Trophoblast cell (in vitro differentiated cells and primary cell): ENCODE measurements around the gene IREB2.
A peak's percentile ranks its signal among the peaks of the same experiment; 100 is the strongest.

Experiments used
- DNase-seq, 2 donors: peaks; one replicate each; pipeline ENCODE4 v3.0.0-alpha.2; 2016
- H2AFZ ChIP-seq: 2 replicates; pipeline ENCODE4 v1.6.1; 2013; ENCODE audit warnings: low read length, moderate library complexity, mild to moderate bottlenecking; ENCODE audit not compliant: insufficient read depth, poor library complexity
- H2AK5ac ChIP-seq: 2 replicates; pipeline ENCODE4 v1.6.1; 2013; ENCODE audit warnings: mild to moderate bottlenecking, low read length
- H2BK120ac ChIP-seq: 2 replicates; pipeline ENCODE4 v1.6.1; 2013; ENCODE audit warnings: low read length, mild to moderate bottlenecking, moderate library complexity; ENCODE audit not compliant: insufficient read depth, poor library complexity
- H2BK12ac ChIP-seq: 2 replicates; pipeline ENCODE4 v1.6.1; 2013; ENCODE audit warnings: mild to moderate bottlenecking, low read length, moderate library complexity
- H2BK5ac ChIP-seq: 2 replicates; pipeline ENCODE4 v1.6.1; 2013; ENCODE audit warnings: low read length, low read depth, moderate library complexity, mild to moderate bottlenecking; ENCODE audit not compliant: poor library complexity
- H3K14ac ChIP-seq: 2 replicates; pipeline ENCODE4 v1.6.1; 2013; ENCODE audit warnings: mild to moderate bottlenecking, low read length
- H3K18ac ChIP-seq: 2 replicates; pipeline ENCODE4 v1.6.1; 2013; ENCODE audit warnings: mild to moderate bottlenecking, low read length
- H3K23ac ChIP-seq: 2 replicates; pipeline ENCODE4 v1.6.1; 2013; ENCODE audit warnings: low read length
- H3K27ac ChIP-seq: 2 replicates; pipeline ENCODE4 v1.5.1; 2013; ENCODE audit warnings: low read depth, mild to moderate bottlenecking, inconsistent platforms, low read length, moderate library complexity
- H3K27me3 ChIP-seq: 2 replicates; pipeline ENCODE4 v1.6.1; 2013; ENCODE audit warnings: inconsistent platforms, mild to moderate bottlenecking, low read length, moderate library complexity; ENCODE audit not compliant: insufficient read depth
- H3K36me3 ChIP-seq, 2 experiments: 1 replicate in 1 of 2; 2 replicates in 1 of 2; pipeline ENCODE4 v1.6.1; 2013; ENCODE audit warnings: low read length in 2 of 2, mild to moderate bottlenecking in 2 of 2, moderate library complexity in 1 of 2; ENCODE audit not compliant: insufficient read depth in 2 of 2, control insufficient read depth in 1 of 2
- H3K4ac ChIP-seq: 2 replicates; pipeline ENCODE4 v1.6.1; 2013; ENCODE audit warnings: low read depth, mild to moderate bottlenecking, low read length, moderate library complexity
- H3K4me1 ChIP-seq, 2 experiments: 1 replicate in 1 of 2; 2 replicates in 1 of 2; pipeline ENCODE4 v1.6.1; 2013; ENCODE audit warnings: low read length in 2 of 2, mild to moderate bottlenecking in 2 of 2, moderate library complexity in 1 of 2; ENCODE audit not compliant: insufficient read depth in 2 of 2, control insufficient read depth in 1 of 2
- H3K4me2 ChIP-seq: 2 replicates; pipeline ENCODE4 v1.6.1; 2013; ENCODE audit warnings: inconsistent platforms, mild to moderate bottlenecking, low read length, moderate library complexity
- H3K4me3 ChIP-seq: 2 replicates; pipeline ENCODE4 v1.5.1; 2013; ENCODE audit warnings: mild to moderate bottlenecking, low read depth, low read length, inconsistent platforms
- H3K79me1 ChIP-seq: one replicate; pipeline ENCODE4 v1.6.1; 2013; ENCODE audit warnings: low read length
- H3K79me2 ChIP-seq: 2 replicates; pipeline ENCODE4 v1.6.1; 2013; ENCODE audit warnings: low read length, mild to moderate bottlenecking; ENCODE audit not compliant: control insufficient read depth, insufficient read depth, poor library complexity
- H3K9ac ChIP-seq: 2 replicates; pipeline ENCODE4 v1.6.1; 2013; ENCODE audit warnings: mild to moderate bottlenecking, low read length
- H3K9me3 ChIP-seq: 2 replicates; pipeline ENCODE4 v1.6.1; 2013; ENCODE audit warnings: low read depth, mild to moderate bottlenecking, control low read depth, inconsistent platforms, low read length; ENCODE audit not compliant: insufficient read depth
- H4K12ac ChIP-seq: 2 replicates; pipeline ENCODE4 v1.6.1; 2013; ENCODE audit warnings: low read depth, mild to moderate bottlenecking, low read length, moderate library complexity
- H4K8ac ChIP-seq: 2 replicates; pipeline ENCODE4 v1.6.1; 2013; ENCODE audit warnings: low read depth, mild to moderate bottlenecking, low read length, moderate library complexity
- H4K91ac ChIP-seq: one replicate; pipeline ENCODE4 v1.6.1; 2013; ENCODE audit warnings: low read depth, mild to moderate bottlenecking, low read length, moderate library complexity
- WGBS: extraction: QIAGEN DNeasy Blood & Tissue Kit; methylation state at CpG from one replicate; pipeline ENCODE4 v1.1.7; 2013; ENCODE audit warnings: missing lambda C conversion rate; ENCODE audit not compliant: insufficient read length, insufficient coverage; ENCODE audit errors: extremely low coverage; 5-methylcytosine and 5-hydroxymethylcytosine counted together

The IREB2 gene

DNA sequence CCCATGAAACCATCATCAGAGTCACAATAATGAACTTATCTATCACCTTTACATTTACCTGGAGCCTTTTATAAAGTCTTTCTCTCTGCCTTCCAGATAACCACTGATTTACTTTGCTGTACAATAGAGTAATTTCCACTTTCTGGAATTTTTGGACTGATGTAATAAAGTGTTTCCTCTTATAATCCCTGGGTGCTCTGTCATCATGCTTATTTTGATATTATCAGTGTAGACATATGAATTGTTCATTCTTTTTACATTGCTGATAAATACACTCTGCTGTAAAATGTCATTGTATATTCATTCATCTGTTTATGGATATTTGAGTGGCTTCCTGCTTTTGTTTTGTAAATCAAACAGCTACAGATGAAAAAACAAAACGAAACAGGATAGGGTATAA lies 27.0 kb upstream of the IREB2 start:
- Histone ChIP-seq H3K4me3 (no peak overlapping the region), H2BK120ac (no peak overlapping the region), H3K4me1 (no peaks in the 10 kb centered on the region), H3K9me3 (peaks cover 3% of the 10 kb centered on the region), H3K23ac (no peak overlapping the region), H3K9ac (no peak overlapping the region), H3K4ac (no peak overlapping the region), H2BK5ac (no peak overlapping the region), H4K12ac (no peak overlapping the region), H3K27me3 (no peaks in the 10 kb centered on the region), H3K14ac (no peak overlapping the region), H4K8ac (no peak overlapping the region), H3K79me2 (no peaks in the 10 kb centered on the region), H3K27ac (no peak overlapping the region), H2AK5ac (no peak overlapping the region), H2AFZ (no peak overlapping the region), H2BK12ac (no peak overlapping the region), H4K91ac (no peak overlapping the region), H3K18ac (no peak overlapping the region), H3K4me2 (no peak overlapping the region), H3K36me3 (no peaks in the 10 kb centered on the region), H3K79me1 (no peaks in the 10 kb centered on the region)
- no CpG with 5 or more reads among the region's 1 CpG for WGBS
- DNase-seq, result no peak

DNA sequence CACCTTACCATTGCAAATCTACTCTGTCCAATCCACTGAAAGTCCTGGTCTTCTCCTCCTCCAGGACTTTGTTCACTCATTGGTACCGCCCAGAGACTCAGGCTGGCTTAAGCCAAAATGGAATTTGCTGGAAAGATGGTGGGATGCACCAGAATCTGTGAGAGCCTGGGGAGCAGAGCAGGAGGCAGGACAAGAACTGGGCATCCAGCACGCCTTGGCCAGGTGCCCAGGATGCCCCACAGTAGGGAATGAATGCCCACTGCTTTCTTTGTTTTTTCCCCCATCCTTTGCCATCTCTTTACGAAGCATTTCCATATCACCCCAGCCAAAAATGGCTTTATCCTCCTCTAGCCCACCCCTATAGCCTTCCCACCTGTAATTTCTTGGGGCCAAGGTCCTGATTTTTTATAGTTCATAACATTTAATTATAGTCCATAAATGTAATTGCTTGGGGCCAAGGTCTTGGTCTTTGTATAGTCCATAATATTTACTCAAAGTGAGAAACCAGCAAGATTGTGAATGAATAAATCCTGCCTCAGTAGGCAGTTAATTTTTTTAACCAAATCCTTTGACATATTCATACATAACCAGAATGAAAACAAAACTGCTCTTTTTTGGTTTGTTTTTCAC lies 23.3 kb upstream of the IREB2 start:
- Histone ChIP-seq H3K79me2 (no peaks in the 10 kb centered on the region), H4K91ac (no peak overlapping the region), H3K9me3 (no peaks in the 10 kb centered on the region), H3K4me3 (no peak overlapping the region), H3K36me3 (no peaks in the 10 kb centered on the region), H3K4me1 (no peaks in the 10 kb centered on the region), H4K12ac (no peak overlapping the region), H2AFZ (no peak overlapping the region), H3K14ac (no peak overlapping the region), H2BK12ac (no peak overlapping the region), H3K23ac (no peak overlapping the region), H3K79me1 (no peaks in the 10 kb centered on the region), H3K27me3 (no peaks in the 10 kb centered on the region), H3K4ac (no peak overlapping the region), H3K27ac (no peak overlapping the region), H2BK5ac (no peak overlapping the region), H2AK5ac (no peak overlapping the region), H3K4me2 (no peak overlapping the region), H4K8ac (no peak overlapping the region), H2BK120ac (no peak overlapping the region), H3K18ac (no peak overlapping the region), H3K9ac (no peak overlapping the region)
- DNase-seq, result no peak
- no CpG with 5 or more reads among the region's 3 CpGs for WGBS

- Histone ChIP-seq H4K8ac (no peak overlapping the region), H4K12ac (no peak overlapping the region), H2BK5ac (no peak overlapping the region), H3K4me3 (no peak overlapping the region), H2BK120ac (no peak overlapping the region), H3K79me2 (no peaks in the 10 kb centered on the region), H3K79me1 (no peaks in the 10 kb centered on the region), H2AK5ac (no peak overlapping the region), H3K4me1 (no peaks in the 10 kb centered on the region), H3K4me2 (no peak overlapping the region), H3K18ac (no peak overlapping the region), H3K9me3 (no peaks in the 10 kb centered on the region), H3K36me3 (no peaks in the 10 kb centered on the region), H3K14ac (no peak overlapping the region), H3K9ac (no peak overlapping the region), H3K27ac (no peak overlapping the region), H2BK12ac (no peak overlapping the region), H4K91ac (no peak overlapping the region), H3K27me3 (no peaks in the 10 kb centered on the region), H3K23ac (no peak overlapping the region), H2AFZ (no peak overlapping the region), H3K4ac (no peak overlapping the region)
- DNase-seq, result peak in 1 of 2 donors; percentile 52
- no CpG with 5 or more reads among the region's 4 CpGs for WGBS
Observed at GRCh38 chr15:78415284-78415683, 22.7 kb upstream of the IREB2 start.

- H3K4ac ChIP-seq, result no peak overlapping the region
- H3K23ac ChIP-seq, result no peak overlapping the region
- no peak overlapping the region for H3K18ac ChIP-seq
- H3K79me1 ChIP-seq, result no peaks in the 10 kb centered on the region
- no peaks in the 10 kb centered on the region for H3K79me2 ChIP-seq
- no peak overlapping the region for H2AK5ac ChIP-seq
- H2AFZ ChIP-seq, result no peak overlapping the region
- no peak overlapping the region for H3K14ac ChIP-seq
- no peak overlapping the region for H4K12ac ChIP-seq
- DNase-seq, result no peak
- no peak overlapping the region for H3K9ac ChIP-seq
- H3K4me1 ChIP-seq, result no peaks in the 10 kb centered on the region
- H4K91ac ChIP-seq, result no peak overlapping the region
- no peak overlapping the region for H4K8ac ChIP-seq
- H2BK12ac ChIP-seq, result no peak overlapping the region
- no peak overlapping the region for H3K27ac ChIP-seq
- H3K27me3 ChIP-seq, result no peaks in the 10 kb centered on the region
- no peaks in the 10 kb centered on the region for H3K9me3 ChIP-seq
- no peaks in the 10 kb centered on the region for H3K36me3 ChIP-seq
- H2BK120ac ChIP-seq, result no peak overlapping the region
- no peak overlapping the region for H3K4me2 ChIP-seq
- no peak overlapping the region for H3K4me3 ChIP-seq
- no peak overlapping the region for H2BK5ac ChIP-seq
- no CpG with 5 or more reads among the region's 8 CpGs for WGBS
Observed at GRCh38 chr15:78417754-78418630, 20.0 kb upstream of the IREB2 start.
